Measurements from ENCODE around the gene NTSR1.

NTSR1 gene

GRCh38 chr20:62710221-62710885 is 1.7 kb downstream of the NTSR1 start:
- DNase-seq: no peak

GRCh38 chr20:62710886-62711702 is 2.5 kb downstream of the NTSR1 start:
- peak in 1 of 4 experiments; percentile 10 for DNase-seq

- no peak for DNase-seq
Measured at GRCh38 chr20:62711703-62712101, 3.1 kb downstream of the NTSR1 start.

DNA sequence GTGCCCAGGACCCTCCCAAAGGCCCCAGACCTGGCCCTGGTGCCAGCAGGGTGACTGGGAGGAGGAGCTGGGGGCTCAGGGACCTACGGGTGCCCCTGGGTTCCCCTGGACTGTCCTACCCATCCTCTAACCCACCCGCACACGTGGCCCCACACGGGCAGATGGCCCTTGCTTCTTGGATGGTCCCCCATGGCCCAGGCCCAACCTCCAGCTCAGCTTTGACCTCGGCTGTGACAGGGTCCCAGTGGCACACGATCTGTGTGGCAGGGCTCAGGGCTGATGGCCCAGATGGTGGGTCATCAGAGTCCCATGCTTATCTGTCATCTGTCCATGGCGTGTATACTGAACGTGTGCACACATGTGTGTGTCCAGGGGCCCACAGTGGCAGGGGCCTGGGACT is 4.0 kb downstream of the NTSR1 start:
- DNase-seq: no peak

DNA sequence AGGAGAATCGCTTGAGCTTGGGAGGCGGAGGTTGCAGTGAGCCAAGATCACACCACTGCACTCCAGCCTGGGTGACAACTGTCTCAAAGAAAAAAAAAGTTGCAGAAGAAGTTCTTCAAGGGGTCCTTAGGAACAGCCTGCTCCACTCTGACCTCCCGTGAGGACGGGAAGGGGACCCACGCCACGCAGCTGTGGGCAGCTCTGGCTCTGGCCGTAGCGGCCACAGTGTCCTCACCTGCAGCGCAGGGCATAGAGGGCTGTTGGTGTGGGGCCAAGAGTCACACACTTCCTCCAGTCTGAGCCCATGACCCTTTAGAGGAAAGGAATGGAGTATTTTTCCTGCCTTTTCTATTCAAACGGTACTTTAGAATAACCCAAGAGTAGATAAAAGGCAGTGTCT is 5.4 kb downstream of the NTSR1 start:
- no peak for DNase-seq

DNA sequence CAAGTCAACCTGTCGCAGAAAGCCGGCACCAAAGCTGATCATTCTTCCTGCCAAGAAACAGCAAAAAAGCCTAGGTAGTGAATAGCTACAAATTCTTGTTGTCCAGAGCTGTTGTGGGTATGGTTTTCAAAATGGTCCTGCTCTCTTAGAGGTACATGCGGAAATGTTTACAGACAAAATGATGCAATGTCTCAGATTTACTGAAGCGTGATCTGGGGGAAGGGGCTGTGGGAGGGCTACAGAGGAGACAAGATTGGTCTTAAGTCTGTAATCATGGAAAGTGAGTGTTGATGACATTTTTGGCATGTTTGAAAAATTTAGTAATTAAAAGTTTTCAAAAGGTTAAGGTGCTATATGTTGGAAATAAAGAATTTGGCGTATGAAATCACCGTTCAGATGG is 6.2 kb downstream of the NTSR1 start:
- DNase-seq: no peak

DNA sequence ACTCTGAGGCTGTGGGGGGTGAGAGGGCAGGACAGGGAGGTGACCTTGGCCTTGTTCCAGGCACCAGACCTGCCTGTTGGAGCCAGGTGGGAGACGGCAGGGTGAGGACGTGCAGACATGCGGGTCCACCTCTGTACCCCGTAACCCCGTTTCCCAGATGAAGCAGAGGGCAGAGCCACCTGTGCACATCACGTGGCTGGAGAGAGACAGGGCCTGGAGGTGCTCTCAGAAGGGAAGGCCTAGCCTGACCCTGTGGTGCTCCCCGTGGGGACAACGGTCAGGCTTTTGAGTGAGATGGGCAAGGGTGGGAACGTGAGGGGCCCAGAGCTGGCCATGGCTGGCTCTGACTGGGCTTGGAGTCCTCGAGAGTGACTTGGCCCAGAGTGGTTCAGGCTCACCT is 6.6 kb downstream of the NTSR1 start:
- DNase-seq: no peak

GRCh38 chr20:62716198-62716940 is 7.7 kb downstream of the NTSR1 start:
- no peak for DNase-seq

- no peak for DNase-seq
Measured at GRCh38 chr20:62716941-62717310, 8.3 kb downstream of the NTSR1 start.

- DNase-seq: no peak
Measured at GRCh38 chr20:62717933-62718332, 9.3 kb downstream of the NTSR1 start.

- DNase-seq: no peak
Measured at GRCh38 chr20:62718546-62718945, 9.9 kb downstream of the NTSR1 start.

- DNase-seq: no peak
Measured at GRCh38 chr20:62719250-62719935, 10.8 kb downstream of the NTSR1 start.

- DNase-seq: no peak
Measured at GRCh38 chr20:62721511-62722370, 13.1 kb downstream of the NTSR1 start.

DNA sequence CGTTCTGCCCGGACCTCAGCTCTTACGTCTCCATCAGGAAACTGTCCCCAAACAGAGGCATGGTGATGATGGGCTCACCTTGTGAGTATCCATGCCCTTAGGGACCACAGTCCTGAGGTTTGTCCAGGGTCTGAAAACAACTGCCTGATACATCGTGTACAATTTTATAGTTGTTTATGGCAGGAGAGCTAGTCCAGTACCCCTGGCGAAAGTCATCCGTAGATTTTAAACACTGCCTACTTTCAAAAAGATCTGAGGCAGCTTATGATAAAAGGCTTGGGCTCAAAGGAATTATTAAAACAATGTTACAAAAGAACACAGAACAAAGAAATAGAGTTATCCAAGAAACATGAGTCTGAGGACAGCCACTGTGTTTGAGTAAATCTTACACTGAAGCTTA is 14.0 kb downstream of the NTSR1 start:
- DNase-seq: no peak

DNA sequence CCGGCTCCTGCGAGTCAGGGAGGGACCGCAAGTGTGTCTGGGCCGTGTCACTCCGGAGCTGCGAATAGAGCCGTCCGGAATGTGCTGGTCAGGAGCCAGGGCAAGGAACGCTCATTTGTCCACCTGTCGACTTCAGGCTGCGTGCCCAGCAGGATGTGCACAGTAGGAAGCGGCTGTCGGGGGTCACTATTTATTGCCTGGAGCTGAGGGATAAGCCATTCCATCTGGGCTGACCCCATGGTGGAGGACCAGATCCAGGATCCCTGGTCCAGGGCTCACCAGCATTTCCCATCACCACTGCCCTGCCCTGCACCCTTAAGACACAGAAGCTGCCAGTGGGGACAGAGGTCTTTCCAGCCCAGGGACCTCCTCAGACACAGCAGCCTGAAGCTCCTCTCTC is 14.7 kb downstream of the NTSR1 start:
- no peak for DNase-seq

DNA sequence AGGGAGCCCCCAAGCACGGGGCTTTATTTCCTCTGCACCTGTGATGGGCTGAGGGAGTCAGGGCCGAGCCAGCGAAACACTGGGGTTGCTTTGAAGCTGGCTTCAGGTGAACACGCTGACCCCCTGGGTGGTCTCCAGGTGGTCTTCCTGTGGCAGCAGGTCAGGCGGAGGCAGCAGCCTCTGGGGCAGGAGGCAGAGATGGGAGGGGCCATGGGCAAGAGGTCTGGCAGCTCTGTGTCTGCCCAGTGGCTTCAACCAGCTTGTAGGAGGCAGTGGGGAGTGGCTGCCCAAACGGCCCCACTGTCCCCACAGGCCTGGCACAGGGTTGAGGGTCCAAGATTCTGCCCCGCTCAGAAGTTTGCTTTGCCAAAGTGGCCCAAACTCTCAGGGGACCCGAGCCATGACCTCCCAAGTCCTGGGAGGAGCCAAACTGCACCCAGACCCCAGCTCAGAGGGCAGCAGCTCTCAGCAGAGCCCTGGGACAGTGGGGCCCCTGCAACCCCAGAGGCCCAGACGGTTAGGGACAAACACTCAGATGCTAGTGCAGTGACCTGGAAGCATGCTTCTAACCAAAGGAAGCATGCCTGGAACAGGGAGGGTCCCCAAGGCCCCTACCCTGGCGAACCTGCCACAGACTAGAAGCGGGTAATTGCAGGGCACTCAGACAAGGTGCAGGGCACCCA is 15.3 kb downstream of the NTSR1 start:
- no peak for DNase-seq

- DNase-seq: no peak
Measured at GRCh38 chr20:62724692-62725595, 16.3 kb downstream of the NTSR1 start.

GRCh38 chr20:62725596-62726268 is 17.1 kb downstream of the NTSR1 start:
- DNase-seq: no peak

GRCh38 chr20:62726276-62726675 is 17.6 kb downstream of the NTSR1 start:
- no peak for DNase-seq

All from activated CD4-positive, CD25-positive, alpha-beta regulatory T cell (primary cell).